HCT116 (cell line): ENCODE measurements around the gene DCHS1. TPM values are rescaled to one million over a fixed set of nuclear protein-coding genes. Genes with fewer than 3 reads are reported as not detected.

Source experiments
- ATAC-seq: fragments of 200-7000 bp; cut with Tn5 transposase; 2 replicates; pipeline ENCODE4 v1.9.1; 2020; ENCODE audit warnings: mild to moderate bottlenecking, moderate library complexity
- BruUV-seq: library from RNA; stranded (reverse); fragments of 400-500 nt; replicated peaks from 2 replicates; lab custom pipeline; 2021; lab: Mats Ljungman, UMichigan
- CTCF ChIA-PET: fragments of 300-600 bp; sonication (Branson Sonifier 250); formaldehyde crosslinking; loops from one replicate; lab custom pipeline; 2021; ENCODE audit warnings: antibody characterized with exemption; lab: Charles Lee
- POLR2A ChIA-PET: fragments of 300-600, 350-600 bp; sonication (Branson Sonifier 250); formaldehyde crosslinking; loops from one replicate; lab custom pipeline; 2021; ENCODE audit warnings: antibody characterized with exemption; lab: Charles Lee
- RAD21 ChIA-PET, 2 experiments: fragments of 300-600 bp; sonication (Branson Sonifier 250); formaldehyde crosslinking; loops; one replicate each; lab custom pipeline; 2023; ENCODE audit warnings: low total read pairs in 2 of 2; ENCODE audit not compliant: uncharacterized antibody in 2 of 2, unreplicated experiment in 2 of 2, low non-redundant PET in 1 of 2; lab: Charles Lee
- DNase-seq: peaks from one replicate; pipeline ENCODE4 v3.0.0-alpha.2; 2010; ENCODE audit warnings: low read depth, low spot score
- H2AFZ ChIP-seq: fragments of 200-600 bp; shearing (Covaris generic), sonication (generic); 2 replicates; pipeline ENCODE4 v1.6.1; 2017; ENCODE audit warnings: low read depth, mixed run types, mixed read lengths, antibody characterized with exemption, low read length; ENCODE audit not compliant: poor library complexity, severe bottlenecking
- H3K27ac ChIP-seq: 2 replicates; pipeline ENCODE4 v1.5.1; 2012; ENCODE audit warnings: low read depth, low read length
- H3K27me3 ChIP-seq: fragments of 200-600 bp; sonication (generic); 2 replicates; pipeline ENCODE4 v1.6.1; 2016; ENCODE audit warnings: mixed run types, low read length, mixed read lengths; ENCODE audit not compliant: insufficient read depth
- H3K36me3 ChIP-seq, 2 experiments: fragments of 200-500 bp in 1 of 2; fragments of 200-600 bp in 1 of 2; sonication (Bioruptor generic) in 1 of 2; sonication (generic) in 1 of 2; 2 replicates each; pipeline versions ENCODE4 v1.5.1 to v1.6.1; 2014 to 2016; ENCODE audit warnings: low read length in 2 of 2, inconsistent platforms in 1 of 2, mixed read lengths in 1 of 2, mixed run types in 1 of 2; ENCODE audit not compliant: insufficient read depth in 2 of 2, control insufficient read depth in 1 of 2
- H3K4me1 ChIP-seq, 2 experiments: fragments of 200-600 bp in 1 of 2; sonication (generic) in 1 of 2; 2 replicates each; pipeline versions ENCODE4 v1.5.1 to v1.6.1; 2012 to 2017; ENCODE audit warnings: low read length in 2 of 2, inconsistent platforms in 1 of 2, mild to moderate bottlenecking in 1 of 2, mixed read lengths in 1 of 2, mixed run types in 1 of 2, moderate library complexity in 1 of 2; ENCODE audit not compliant: insufficient read depth in 2 of 2, control insufficient read depth in 1 of 2
- H3K4me2 ChIP-seq: fragments of 200-600 bp; sonication (generic); 2 replicates; pipeline ENCODE4 v1.6.1; 2017; ENCODE audit warnings: mixed run types, low read length, mixed read lengths
- H3K4me3 ChIP-seq, 2 experiments: fragments of 200-600 bp in 1 of 2; sonication (generic) in 1 of 2; replicated peaks in 1 of 2; 2 replicates each; pipeline ENCODE4 v1.5.1; 2011 to 2016; ENCODE audit warnings: low read length in 2 of 2, control low read depth in 1 of 2, low read depth in 1 of 2, mild to moderate bottlenecking in 1 of 2, mixed read lengths in 1 of 2, mixed run types in 1 of 2
- H3K79me2 ChIP-seq: fragments of 200-600 bp; sonication (generic); 2 replicates; pipeline ENCODE4 v1.6.1; 2017; ENCODE audit warnings: mild to moderate bottlenecking, mixed run types, low read length, moderate library complexity, mixed read lengths; ENCODE audit not compliant: insufficient read depth
- H3K9ac ChIP-seq: fragments of 200-600 bp; sonication (generic); 2 replicates; pipeline ENCODE4 v1.6.1; 2016; ENCODE audit warnings: low read length, mixed read lengths
- H3K9me2 ChIP-seq: fragments of 200-600 bp; sonication (generic), shearing (Covaris generic); 2 replicates; pipeline ENCODE4 v1.6.1; 2017; ENCODE audit warnings: mixed run types, mild to moderate bottlenecking, moderate library complexity; ENCODE audit not compliant: insufficient read depth
- H3K9me3 ChIP-seq, 2 experiments: fragments of 200-500 bp in 1 of 2; fragments of 200-600 bp in 1 of 2; sonication (Bioruptor generic) in 1 of 2; sonication (generic) in 1 of 2; 2 replicates each; pipeline ENCODE4 v1.6.1; 2014 to 2017; ENCODE audit warnings: low read length in 2 of 2, mixed read lengths in 2 of 2, inconsistent platforms in 1 of 2, low read depth in 1 of 2, mild to moderate bottlenecking in 1 of 2, mixed run types in 1 of 2, moderate library complexity in 1 of 2; ENCODE audit not compliant: control insufficient read depth in 1 of 2, insufficient read depth in 1 of 2
- H4K20me1 ChIP-seq: fragments of 200-600 bp; sonication (generic), shearing (Covaris generic); 2 replicates; pipeline ENCODE4 v1.6.1; 2017; ENCODE audit warnings: mixed run types, mild to moderate bottlenecking, moderate library complexity; ENCODE audit not compliant: insufficient read depth
- CBX3 ChIP-seq: IDR thresholded peaks from 2 replicates; pipeline ENCODE4 v1.6.1; 2012; ENCODE audit warnings: low read depth
- CEBPB ChIP-seq: IDR thresholded peaks from 2 replicates; pipeline ENCODE4 v1.6.1; 2012; ENCODE audit warnings: low read depth
- EGR1 ChIP-seq: IDR thresholded peaks from 2 replicates; pipeline ENCODE4 v1.6.1; 2012; ENCODE audit warnings: low read depth
- ELF1 ChIP-seq: IDR thresholded peaks from 2 replicates; pipeline ENCODE4 v1.6.1; 2012; ENCODE audit warnings: low read depth, borderline replicate concordance
- EZH2phosphoT487 ChIP-seq: fragments of 200-600 bp; IDR thresholded peaks from 2 replicates; pipeline ENCODE4 v1.6.1; 2018; ENCODE audit warnings: antibody characterized with exemption, borderline replicate concordance
- FOSL1 ChIP-seq: IDR thresholded peaks from 2 replicates; pipeline ENCODE4 v1.6.1; 2012; ENCODE audit warnings: low read depth
- JUND ChIP-seq: IDR thresholded peaks from 2 replicates; pipeline ENCODE4 v1.6.1; 2012
- POLR2AphosphoS5 ChIP-seq: IDR thresholded peaks from 2 replicates; pipeline ENCODE4 v1.6.1; 2011; ENCODE audit warnings: mild to moderate bottlenecking, low read depth, low read length, moderate library complexity
- RAD21 ChIP-seq: IDR thresholded peaks from 2 replicates; pipeline ENCODE4 v1.6.1; 2012; ENCODE audit warnings: low read depth, mild to moderate bottlenecking
- SP1 ChIP-seq: IDR thresholded peaks from 2 replicates; pipeline ENCODE4 v1.6.1; 2012; ENCODE audit warnings: low read depth
- SRF ChIP-seq: IDR thresholded peaks from 2 replicates; pipeline ENCODE4 v1.6.1; 2012; ENCODE audit warnings: low read depth
- TCF7L2 ChIP-seq: IDR thresholded peaks from 2 replicates; pipeline ENCODE4 v1.7.0; 2011; ENCODE audit warnings: borderline replicate concordance, inconsistent platforms; ENCODE audit not compliant: insufficient read depth, insufficient read length; ENCODE audit errors: extremely low read depth
- YY1 ChIP-seq: IDR thresholded peaks from 2 replicates; pipeline ENCODE4 v1.6.1; 2011; ENCODE audit warnings: low read length, low read depth, moderate library complexity, mild to moderate bottlenecking; ENCODE audit not compliant: insufficient replicate concordance; ENCODE audit errors: extremely low read depth
- ZFX ChIP-seq: fragments of 450-650 bp; IDR thresholded peaks from 2 replicates; pipeline ENCODE4 v1.6.1; 2017
- ZNF274 ChIP-seq: fragments of 200-500 bp; sonication (Bioruptor generic); IDR thresholded peaks from 2 replicates; pipeline ENCODE4 v1.6.1; 2014; ENCODE audit warnings: mild to moderate bottlenecking, low read depth, low read length, inconsistent platforms
- intact Hi-C: fragments of 100-400 bp; cut with micrococcal nuclease; formaldehyde crosslinking; loops from 2 replicates; pipeline ENCODE4 v1.10.0; 2022
- total RNA-seq: library from RNA; stranded (reverse); gene quantifications from one replicate; pipeline ENCODE4 v1.2.1, GENCODE V29; 2021; ENCODE audit not compliant: unreplicated experiment
- TF ChIP-seq, protein P1 (sequence below): IDR thresholded peaks from 2 replicates; pipeline ENCODE4 v1.6.1; 2011; ENCODE audit warnings: mild to moderate bottlenecking, low read length, moderate library complexity; ENCODE audit not compliant: insufficient replicate concordance; ENCODE audit errors: extremely low read depth
- TF ChIP-seq, protein P2 (sequence below): IDR thresholded peaks from 2 replicates; pipeline ENCODE4 v1.6.1; 2012
- TF ChIP-seq, protein P3 (sequence below): IDR thresholded peaks from 2 replicates; pipeline ENCODE4 v1.6.1; 2012; ENCODE audit warnings: low read depth
- TF ChIP-seq, protein P4 (sequence below), 3 experiments: fragments of 200-600 bp in 1 of 3; sonication (generic) in 1 of 3; IDR thresholded peaks in 2 of 3; conservative IDR thresholded peaks in 1 of 3; 2 replicates each; pipeline ENCODE4 v1.5.1; 2012 to 2017; ENCODE audit warnings: low read depth in 2 of 3, low read length in 2 of 3, antibody characterized with exemption in 1 of 3, borderline replicate concordance in 1 of 3, control low read depth in 1 of 3, mild to moderate bottlenecking in 1 of 3, mixed read lengths in 1 of 3, mixed run types in 1 of 3, moderate library complexity in 1 of 3; ENCODE audit not compliant: insufficient read depth in 1 of 3
- TF ChIP-seq, protein P5 (sequence below): IDR thresholded peaks from 2 replicates; pipeline ENCODE4 v1.6.1; 2012

Gene DCHS1
- total RNA-seq, 1 experiment from 2014 or later = 0.30 TPM

DNA sequence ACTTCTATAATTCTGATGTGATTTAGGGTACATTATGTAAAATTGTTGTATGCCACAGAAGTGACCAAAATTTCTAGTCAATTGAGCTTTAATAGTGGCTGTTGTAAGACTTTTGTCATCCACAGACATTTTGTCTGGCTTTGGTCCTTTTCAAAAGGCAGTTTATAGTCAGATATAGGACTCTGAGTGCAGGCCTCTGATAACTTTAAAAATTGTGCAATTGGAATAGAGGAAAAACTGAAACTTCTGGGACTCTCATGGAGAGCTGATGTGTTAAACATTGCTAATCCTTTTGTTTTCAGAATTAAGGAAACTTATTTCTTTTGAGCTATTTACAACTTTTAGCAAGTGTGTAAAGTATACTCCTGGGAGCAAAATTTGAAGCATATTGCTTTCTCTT, 36.5 kb upstream of the DCHS1 start:
- Histone ChIP-seq H3K9me3 (peaks cover 0 to 6% of the 10 kb centered on the region in 2 experiments; a peak in 1 of 4 replicates), H3K9ac (no peak overlapping the region), H3K36me3 (no peaks in the 10 kb centered on the region), H3K4me3 (no peak overlapping the region), H2AFZ (no peak overlapping the region), H3K27ac (no peak overlapping the region), H3K9me2 (no peaks in the 10 kb centered on the region), H3K27me3 (no peaks in the 10 kb centered on the region), H3K4me1 (peaks cover 0 to 11% of the 10 kb centered on the region in 2 experiments; a peak in 2 of 4 replicates), H3K79me2 (no peaks in the 10 kb centered on the region), H4K20me1 (no peaks in the 10 kb centered on the region), H3K4me2 (no peak overlapping the region)
- ATAC-seq = no peak
- CTCF ChIA-PET = no interaction called here
- RAD21 ChIA-PET = no interaction called here
- TF ChIP-seq RAD21 (no peak), CEBPB (no peak), ZNF274 (no peak), CBX3 (no peak), JUND (no peak), ZFX (no peak), POLR2AphosphoS5 (no peak), TCF7L2 (no peak), EGR1 (no peak), FOSL1 (no peak), YY1 (no peak), SP1 (no peak), SRF (no peak), ELF1 (no peak), EZH2phosphoT487 (no peak)
- TF ChIP-seq, protein P1, sequence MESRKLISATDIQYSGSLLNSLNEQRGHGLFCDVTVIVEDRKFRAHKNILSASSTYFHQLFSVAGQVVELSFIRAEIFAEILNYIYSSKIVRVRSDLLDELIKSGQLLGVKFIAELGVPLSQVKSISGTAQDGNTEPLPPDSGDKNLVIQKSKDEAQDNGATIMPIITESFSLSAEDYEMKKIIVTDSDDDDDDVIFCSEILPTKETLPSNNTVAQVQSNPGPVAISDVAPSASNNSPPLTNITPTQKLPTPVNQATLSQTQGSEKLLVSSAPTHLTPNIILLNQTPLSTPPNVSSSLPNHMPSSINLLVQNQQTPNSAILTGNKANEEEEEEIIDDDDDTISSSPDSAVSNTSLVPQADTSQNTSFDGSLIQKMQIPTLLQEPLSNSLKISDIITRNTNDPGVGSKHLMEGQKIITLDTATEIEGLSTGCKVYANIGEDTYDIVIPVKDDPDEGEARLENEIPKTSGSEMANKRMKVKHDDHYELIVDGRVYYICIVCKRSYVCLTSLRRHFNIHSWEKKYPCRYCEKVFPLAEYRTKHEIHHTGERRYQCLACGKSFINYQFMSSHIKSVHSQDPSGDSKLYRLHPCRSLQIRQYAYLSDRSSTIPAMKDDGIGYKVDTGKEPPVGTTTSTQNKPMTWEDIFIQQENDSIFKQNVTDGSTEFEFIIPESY = no peak
- TF ChIP-seq, protein P2, sequence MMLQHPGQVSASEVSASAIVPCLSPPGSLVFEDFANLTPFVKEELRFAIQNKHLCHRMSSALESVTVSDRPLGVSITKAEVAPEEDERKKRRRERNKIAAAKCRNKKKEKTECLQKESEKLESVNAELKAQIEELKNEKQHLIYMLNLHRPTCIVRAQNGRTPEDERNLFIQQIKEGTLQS = no peak
- TF ChIP-seq, protein P3, sequence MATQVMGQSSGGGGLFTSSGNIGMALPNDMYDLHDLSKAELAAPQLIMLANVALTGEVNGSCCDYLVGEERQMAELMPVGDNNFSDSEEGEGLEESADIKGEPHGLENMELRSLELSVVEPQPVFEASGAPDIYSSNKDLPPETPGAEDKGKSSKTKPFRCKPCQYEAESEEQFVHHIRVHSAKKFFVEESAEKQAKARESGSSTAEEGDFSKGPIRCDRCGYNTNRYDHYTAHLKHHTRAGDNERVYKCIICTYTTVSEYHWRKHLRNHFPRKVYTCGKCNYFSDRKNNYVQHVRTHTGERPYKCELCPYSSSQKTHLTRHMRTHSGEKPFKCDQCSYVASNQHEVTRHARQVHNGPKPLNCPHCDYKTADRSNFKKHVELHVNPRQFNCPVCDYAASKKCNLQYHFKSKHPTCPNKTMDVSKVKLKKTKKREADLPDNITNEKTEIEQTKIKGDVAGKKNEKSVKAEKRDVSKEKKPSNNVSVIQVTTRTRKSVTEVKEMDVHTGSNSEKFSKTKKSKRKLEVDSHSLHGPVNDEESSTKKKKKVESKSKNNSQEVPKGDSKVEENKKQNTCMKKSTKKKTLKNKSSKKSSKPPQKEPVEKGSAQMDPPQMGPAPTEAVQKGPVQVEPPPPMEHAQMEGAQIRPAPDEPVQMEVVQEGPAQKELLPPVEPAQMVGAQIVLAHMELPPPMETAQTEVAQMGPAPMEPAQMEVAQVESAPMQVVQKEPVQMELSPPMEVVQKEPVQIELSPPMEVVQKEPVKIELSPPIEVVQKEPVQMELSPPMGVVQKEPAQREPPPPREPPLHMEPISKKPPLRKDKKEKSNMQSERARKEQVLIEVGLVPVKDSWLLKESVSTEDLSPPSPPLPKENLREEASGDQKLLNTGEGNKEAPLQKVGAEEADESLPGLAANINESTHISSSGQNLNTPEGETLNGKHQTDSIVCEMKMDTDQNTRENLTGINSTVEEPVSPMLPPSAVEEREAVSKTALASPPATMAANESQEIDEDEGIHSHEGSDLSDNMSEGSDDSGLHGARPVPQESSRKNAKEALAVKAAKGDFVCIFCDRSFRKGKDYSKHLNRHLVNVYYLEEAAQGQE = no peak
- TF ChIP-seq, protein P4, sequence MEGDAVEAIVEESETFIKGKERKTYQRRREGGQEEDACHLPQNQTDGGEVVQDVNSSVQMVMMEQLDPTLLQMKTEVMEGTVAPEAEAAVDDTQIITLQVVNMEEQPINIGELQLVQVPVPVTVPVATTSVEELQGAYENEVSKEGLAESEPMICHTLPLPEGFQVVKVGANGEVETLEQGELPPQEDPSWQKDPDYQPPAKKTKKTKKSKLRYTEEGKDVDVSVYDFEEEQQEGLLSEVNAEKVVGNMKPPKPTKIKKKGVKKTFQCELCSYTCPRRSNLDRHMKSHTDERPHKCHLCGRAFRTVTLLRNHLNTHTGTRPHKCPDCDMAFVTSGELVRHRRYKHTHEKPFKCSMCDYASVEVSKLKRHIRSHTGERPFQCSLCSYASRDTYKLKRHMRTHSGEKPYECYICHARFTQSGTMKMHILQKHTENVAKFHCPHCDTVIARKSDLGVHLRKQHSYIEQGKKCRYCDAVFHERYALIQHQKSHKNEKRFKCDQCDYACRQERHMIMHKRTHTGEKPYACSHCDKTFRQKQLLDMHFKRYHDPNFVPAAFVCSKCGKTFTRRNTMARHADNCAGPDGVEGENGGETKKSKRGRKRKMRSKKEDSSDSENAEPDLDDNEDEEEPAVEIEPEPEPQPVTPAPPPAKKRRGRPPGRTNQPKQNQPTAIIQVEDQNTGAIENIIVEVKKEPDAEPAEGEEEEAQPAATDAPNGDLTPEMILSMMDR (IDR thresholded peaks at IDR 0.05 in 2 of 3, conservative IDR thresholded peaks at IDR 0.05 in 1 of 3; ENCODE audit: borderline replicate concordance in 1 of 3, insufficient read depth in 1 of 3, low read depth in 2 of 3, low read length in 2 of 3) = no peak
- TF ChIP-seq, protein P5, sequence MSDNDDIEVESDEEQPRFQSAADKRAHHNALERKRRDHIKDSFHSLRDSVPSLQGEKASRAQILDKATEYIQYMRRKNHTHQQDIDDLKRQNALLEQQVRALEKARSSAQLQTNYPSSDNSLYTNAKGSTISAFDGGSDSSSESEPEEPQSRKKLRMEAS = no peak
- POLR2A ChIA-PET = interaction anchor here (0.9 kb wide), 1 partner anchor 9 kb away, joined by 4 read pairs; the partner anchor contains the start of gene MRPL17
- no TSS peak for BruUV-seq
- intact Hi-C loops = no loop called here
- no peak for DNase-seq
